HEK293T (cell line): ENCODE data around the gene RPL6.
A peak's percentile ranks its signal among the peaks of the same experiment; 100 is the strongest.
"Not testable (repeated sequence)": the region's sequence is repeated elsewhere in the genome, so short reads cannot be mapped to it uniquely, and the experiment has no call there.

Experiments
- CTCF ChIA-PET: fragments of 350-600 bp; formaldehyde crosslinking; extraction: SDS; loops from one replicate; lab custom pipeline; 2021; ENCODE audit warnings: antibody characterized with exemption, inconsistent platforms; lab: Yijun Ruan, JAX
- POLR2A ChIA-PET: fragments of 350-600 bp; formaldehyde crosslinking; extraction: SDS; loops from one replicate; lab custom pipeline; 2020; ENCODE audit warnings: antibody characterized with exemption, inconsistent platforms; lab: Yijun Ruan, JAX
- DNase-seq: peaks from one replicate; pipeline ENCODE4 v3.0.0; 2012; ENCODE audit warnings: mixed read lengths; ENCODE audit errors: extremely low spot score
- ARNT ChIP-seq: fragments of 450-650 bp; IDR thresholded peaks from 2 replicates; pipeline ENCODE4 v1.6.1; 2017; ENCODE audit warnings: mild to moderate bottlenecking
- BHLHE40 ChIP-seq: fragments of 450-650 bp; IDR thresholded peaks from 2 replicates; pipeline ENCODE4 v1.6.1; 2016; ENCODE audit warnings: mild to moderate bottlenecking, moderate library complexity, borderline replicate concordance
- CTBP1 ChIP-seq: fragments of 450-650 bp; IDR thresholded peaks from 2 replicates; pipeline ENCODE4 v1.6.1; 2016; ENCODE audit warnings: borderline replicate concordance
- ELF4 ChIP-seq: fragments of 450-650 bp; IDR thresholded peaks from 2 replicates; pipeline ENCODE4 v1.6.1; 2017; ENCODE audit warnings: antibody characterized with exemption
- FOXA1 ChIP-seq: fragments of 450-650 bp; IDR thresholded peaks from 2 replicates; pipeline ENCODE4 v1.6.1; 2016; ENCODE audit warnings: mild to moderate bottlenecking
- FOXK2 ChIP-seq: fragments of 450-650 bp; IDR thresholded peaks from 2 replicates; pipeline ENCODE4 v1.6.1; 2016; ENCODE audit warnings: mild to moderate bottlenecking
- FOXM1 ChIP-seq: fragments of 450-650 bp; IDR thresholded peaks from 2 replicates; pipeline ENCODE4 v1.6.1; 2017; ENCODE audit warnings: mild to moderate bottlenecking, borderline replicate concordance
- HDGF ChIP-seq: fragments of 450-650 bp; IDR thresholded peaks from 2 replicates; pipeline ENCODE4 v1.6.1; 2017; ENCODE audit warnings: antibody characterized with exemption, borderline replicate concordance
- L3MBTL2 ChIP-seq: fragments of 450-650 bp; conservative IDR thresholded peaks from 2 replicates; pipeline ENCODE4 v1.6.1; 2016; ENCODE audit warnings: mild to moderate bottlenecking
- LEF1 ChIP-seq: fragments of 450-650 bp; IDR thresholded peaks from 2 replicates; pipeline ENCODE4 v1.6.1; 2017; ENCODE audit warnings: mild to moderate bottlenecking, borderline replicate concordance
- NFRKB ChIP-seq: fragments of 450-650 bp; IDR thresholded peaks from 2 replicates; pipeline ENCODE4 v1.6.1; 2016; ENCODE audit warnings: mild to moderate bottlenecking, moderate library complexity
- SP1 ChIP-seq: fragments of 450-650 bp; IDR thresholded peaks from 2 replicates; pipeline ENCODE4 v1.6.1; 2017
- SUZ12 ChIP-seq: fragments of 450-650 bp; IDR thresholded peaks from 2 replicates; pipeline ENCODE4 v1.6.1; 2016; ENCODE audit warnings: mild to moderate bottlenecking
- TARDBP ChIP-seq: fragments of 450-650 bp; IDR thresholded peaks from 2 replicates; pipeline ENCODE4 v1.6.1; 2016
- ZNF384 ChIP-seq: fragments of 450-650 bp; IDR thresholded peaks from 2 replicates; pipeline ENCODE4 v1.6.1; 2016
- TF ChIP-seq, protein P1 (sequence below): fragments of 450-650 bp; IDR thresholded peaks from 2 replicates; pipeline ENCODE4 v1.6.1; 2016

The RPL6 gene

GRCh38 chr12:112401054-112401453, 8.4 kb downstream of the RPL6 start:
- no peak for DNase-seq
- CTCF ChIA-PET: interaction anchor here (0.7 to 1.2 kb wide), 2 partner anchors 14 to 203 kb away, joined by 3 to 5 read pairs; no protein-coding TSS in a partner anchor
- TF ChIP-seq ZNF384 (no peak), FOXA1 (no peak), LEF1 (no peak), BHLHE40 (no peak), SUZ12 (no peak), ARNT (no peak), L3MBTL2 (no peak), FOXM1 (no peak), NFRKB (no peak), SP1 (no peak), ELF4 (no peak), CTBP1 (no peak), FOXK2 (no peak), HDGF (no peak), TARDBP (no peak)
- TF ChIP-seq, protein P1, sequence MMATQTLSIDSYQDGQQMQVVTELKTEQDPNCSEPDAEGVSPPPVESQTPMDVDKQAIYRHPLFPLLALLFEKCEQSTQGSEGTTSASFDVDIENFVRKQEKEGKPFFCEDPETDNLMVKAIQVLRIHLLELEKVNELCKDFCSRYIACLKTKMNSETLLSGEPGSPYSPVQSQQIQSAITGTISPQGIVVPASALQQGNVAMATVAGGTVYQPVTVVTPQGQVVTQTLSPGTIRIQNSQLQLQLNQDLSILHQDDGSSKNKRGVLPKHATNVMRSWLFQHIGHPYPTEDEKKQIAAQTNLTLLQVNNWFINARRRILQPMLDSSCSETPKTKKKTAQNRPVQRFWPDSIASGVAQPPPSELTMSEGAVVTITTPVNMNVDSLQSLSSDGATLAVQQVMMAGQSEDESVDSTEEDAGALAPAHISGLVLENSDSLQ: no peak
- POLR2A ChIA-PET: no interaction called here

DNA sequence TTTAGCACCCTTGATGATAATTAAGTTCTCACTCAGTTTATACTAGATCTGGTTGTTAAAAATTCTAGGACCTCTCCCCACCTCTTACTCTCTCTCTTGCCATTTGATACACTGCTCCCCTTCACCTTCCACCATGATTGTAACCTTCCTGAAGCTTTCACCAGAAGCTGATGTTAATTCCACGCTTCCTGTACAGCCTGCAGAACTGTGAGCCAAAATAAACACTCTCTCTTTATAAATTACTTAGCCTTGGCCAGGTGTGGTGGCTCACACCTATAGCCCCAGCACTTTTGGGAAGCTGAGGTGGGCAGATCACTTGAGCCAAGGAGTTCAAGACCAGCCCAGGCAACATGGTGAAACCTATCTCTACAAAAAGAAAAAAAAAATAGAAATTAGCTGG, 16.1 kb downstream of the RPL6 start:
- TF ChIP-seq FOXA1: no peak
- no peak for TF ChIP-seq SUZ12
- TF ChIP-seq ARNT: no peak
- TF ChIP-seq SP1: no peak
- no peak for TF ChIP-seq FOXM1
- TF ChIP-seq HDGF: no peak
- TF ChIP-seq TARDBP: no peak
- TF ChIP-seq FOXK2: no peak
- TF ChIP-seq NFRKB: no peak
- CTCF ChIA-PET: no interaction called here
- POLR2A ChIA-PET: no interaction called here
- DNase-seq: no peak

DNA sequence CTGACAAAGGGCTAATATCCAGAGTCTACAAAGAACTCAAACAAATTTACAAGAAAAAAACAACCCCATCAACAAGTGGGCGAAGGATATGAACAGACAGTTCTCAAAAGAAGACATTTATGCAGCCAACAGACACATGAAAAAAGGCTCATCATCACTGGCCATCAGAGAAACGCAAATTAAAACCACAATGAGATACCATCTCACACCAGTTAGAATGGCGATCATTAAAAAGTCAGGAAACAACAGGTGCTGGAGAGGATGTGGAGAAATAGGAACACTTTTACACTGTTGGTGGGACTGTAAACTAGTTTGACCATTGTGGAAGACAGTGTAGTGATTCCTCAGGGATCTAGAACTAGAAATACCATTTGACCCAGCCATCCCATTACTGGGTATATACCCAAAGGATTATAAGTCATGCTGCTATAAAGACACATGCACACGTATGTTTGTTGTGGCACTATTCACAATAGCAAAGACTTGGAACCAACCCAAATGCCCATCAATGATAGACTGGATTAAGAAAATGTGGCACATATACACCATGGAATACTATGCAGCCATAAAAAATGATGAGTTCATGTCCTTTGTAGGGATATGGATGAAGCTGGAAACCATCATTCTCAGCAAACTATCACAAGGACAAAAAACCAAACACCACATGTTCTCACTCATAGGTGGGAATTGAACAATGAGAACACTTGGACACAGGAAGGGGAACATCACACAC, 19.3 kb downstream of the RPL6 start:
- POLR2A ChIA-PET, DNase-seq, CTCF ChIA-PET: not testable (repeated sequence)

GRCh38 chr12:112389228-112389627, 20.2 kb downstream of the RPL6 start:
- no peak for TF ChIP-seq L3MBTL2
- no peak for TF ChIP-seq ARNT
- TF ChIP-seq NFRKB: no peak
- no peak for TF ChIP-seq SUZ12
- TF ChIP-seq ELF4: no peak
- TF ChIP-seq FOXK2: no peak
- TF ChIP-seq, protein P1: no peak
- TF ChIP-seq TARDBP: no peak
- ChIA-PET POLR2A (no interaction called here), CTCF (no interaction called here)
- no peak for DNase-seq

GRCh38 chr12:112386726-112387125, 22.7 kb downstream of the RPL6 start:
- no peak for DNase-seq
- ChIA-PET POLR2A (interaction anchor here (1.0 to 2.1 kb wide), 5 partner anchors 16 to 278 kb away, joined by 3 to 12 read pairs (median 5); partner anchors contain the start of gene NAA25), CTCF (interaction anchor here (0.7 to 2.4 kb wide), 4 partner anchors 14 to 189 kb away, joined by 4 to 28 read pairs (median 5); no protein-coding TSS in a partner anchor)
- no peak for TF ChIP-seq NFRKB
- no peak for TF ChIP-seq SP1
- no peak for TF ChIP-seq ZNF384
- no peak for TF ChIP-seq FOXK2

- POLR2A ChIA-PET: no interaction called here
- CTCF ChIA-PET: no interaction called here
- TF ChIP-seq L3MBTL2 (no peak), SP1 (no peak), ZNF384 (no peak), BHLHE40 (no peak)
- DNase-seq: no peak
Observed at GRCh38 chr12:112382866-112383265, 26.5 kb downstream of the RPL6 start.

- ChIA-PET CTCF (no interaction called here), POLR2A (no interaction called here)
- DNase-seq: peak; percentile 95
- TF ChIP-seq LEF1 (no peak), CTBP1 (no peak), FOXM1 (no peak), SP1 (no peak)
Observed at GRCh38 chr12:112381883-112382796, 27.3 kb downstream of the RPL6 start, which contains the start of gene HECTD4. HECTD4 (minus strand) TSS chr12:112382431; CDS start chr12:112382128, 303 bp downstream.
